NK-92 (cell line): ENCODE measurements around the gene GBE1.

Experiments
- DNase-seq: peaks from one replicate; lab custom pipeline; 2025; ENCODE audit not compliant: unreplicated experiment; lab: John Stamatoyannopoulos, UW

GBE1 gene

GRCh38 chr3:81702126-81702525 is 59.3 kb downstream of the GBE1 start:
- no peak for DNase-seq

- DNase-seq: no peak
Observed at GRCh38 chr3:81699536-81700320, 61.7 kb downstream of the GBE1 start.

- no peak for DNase-seq
Observed at GRCh38 chr3:81696090-81696489, 65.4 kb downstream of the GBE1 start.

GRCh38 chr3:81695302-81695701 is 66.1 kb downstream of the GBE1 start:
- DNase-seq: no peak

GRCh38 chr3:81694662-81695061 is 66.8 kb downstream of the GBE1 start:
- no peak for DNase-seq

- no peak for DNase-seq
Observed at GRCh38 chr3:81692766-81693165, 68.7 kb downstream of the GBE1 start.

- no peak for DNase-seq
Observed at GRCh38 chr3:81689617-81690016, 71.8 kb downstream of the GBE1 start.

GRCh38 chr3:81684751-81685395 is 76.6 kb downstream of the GBE1 start:
- DNase-seq: no peak

GRCh38 chr3:81676706-81677456 is 84.6 kb downstream of the GBE1 start:
- no peak for DNase-seq

GRCh38 chr3:81674690-81675089 is 86.8 kb downstream of the GBE1 start:
- no peak for DNase-seq

GRCh38 chr3:81668283-81668682 is 93.2 kb downstream of the GBE1 start:
- DNase-seq: no peak

GRCh38 chr3:81666502-81667121 is 94.8 kb downstream of the GBE1 start:
- no peak for DNase-seq

GRCh38 chr3:81663114-81663513 is 98.3 kb downstream of the GBE1 start:
- DNase-seq: no peak

- no peak for DNase-seq
Observed at GRCh38 chr3:81660036-81660435, 101.4 kb downstream of the GBE1 start.

GRCh38 chr3:81658322-81658997 is 103.0 kb downstream of the GBE1 start:
- no peak for DNase-seq

- no peak for DNase-seq
Observed at GRCh38 chr3:81651139-81651538, 110.3 kb downstream of the GBE1 start.

GRCh38 chr3:81650187-81650586 is 111.3 kb downstream of the GBE1 start:
- no peak for DNase-seq

GRCh38 chr3:81645248-81645647 is 116.2 kb downstream of the GBE1 start:
- no peak for DNase-seq

GRCh38 chr3:81643721-81644120 is 117.7 kb downstream of the GBE1 start:
- no peak for DNase-seq

- DNase-seq: no peak
Observed at GRCh38 chr3:81638480-81638879, 123.0 kb downstream of the GBE1 start.

- no peak for DNase-seq
Observed at GRCh38 chr3:81632659-81633058, 128.8 kb downstream of the GBE1 start.
